Stomach (tissue), 9 donors: ENCODE results near the gene PROM2. TPM values are rescaled to one million over a fixed set of nuclear protein-coding genes. Genes with fewer than 3 reads are reported as not detected.

Source experiments
- DNase-seq, 2 donors: peaks; one replicate each; pipeline versions ENCODE4 v3.0.0 to v3.0.0-alpha.2; 2013 to 2019
- H3K27ac ChIP-seq, 5 donors: fragments of 200-600 bp in 4 of 5; sonication (generic) in 4 of 5; one replicate each; pipeline ENCODE4 v1.5.1; 2013 to 2019; ENCODE audit warnings: mild to moderate bottlenecking in 1 of 5, moderate library complexity in 1 of 5
- H3K27me3 ChIP-seq, 3 donors: fragments of 200-600 bp; sonication (generic); one replicate each; pipeline ENCODE4 v1.5.1; 2017 to 2019; ENCODE audit warnings: mixed run types in 1 of 3
- H3K36me3 ChIP-seq, 4 donors: fragments of 200-600 bp; sonication (generic); 1 replicate in 3 of 4; 2 replicates in 1 of 4; pipeline ENCODE4 v1.5.1; 2016 to 2019
- H3K4me1 ChIP-seq, 4 donors: fragments of 200-600 bp; sonication (generic); one replicate each; pipeline ENCODE4 v1.5.1; 2016 to 2019
- H3K4me3 ChIP-seq, 4 donors: fragments of 200-600 bp; sonication (generic) in 3 of 4; one replicate each; pipeline ENCODE4 v1.5.1; 2016 to 2019; ENCODE audit warnings: mild to moderate bottlenecking in 1 of 4
- H3K9me3 ChIP-seq, 4 donors: fragments of 200-600 bp; sonication (generic); one replicate each; pipeline ENCODE4 v1.5.1; 2016 to 2019
- EP300 ChIP-seq: sonication (generic); formaldehyde crosslinking; IDR thresholded peaks from one replicate; pipeline ENCODE4 v1.6.1; 2017; ENCODE audit warnings: antibody characterized with exemption
- POLR2A ChIP-seq, 4 donors: fragments of 450-650 bp; IDR thresholded peaks; one replicate each; pipeline ENCODE4 v1.6.1; 2016; ENCODE audit warnings: antibody characterized with exemption in 4 of 4, control low read depth in 2 of 4, mild to moderate bottlenecking in 1 of 4, moderate library complexity in 1 of 4
- POLR2AphosphoS5 ChIP-seq, 3 donors: sonication (generic); formaldehyde crosslinking; IDR thresholded peaks; one replicate each; pipeline ENCODE4 v1.6.1; 2016; ENCODE audit warnings: antibody characterized with exemption in 3 of 3
- WGBS, 5 donors: extraction: QIAGEN DNeasy Blood & Tissue Kit in 3 of 5; methylation state at CpG; one replicate each; pipeline versions ENCODE4 v1.1.5 to v1.1.7; 2013 to 2018; 5-methylcytosine and 5-hydroxymethylcytosine counted together
- intact Hi-C: fragments of 100-400 bp; cut with DNase I; formaldehyde crosslinking; loops from one replicate; pipeline ENCODE4 v1.15.1; 2023; ENCODE audit warnings: low total_unique reads
- polyA plus RNA-seq, 3 donors: library from polyadenylated mRNA; stranded (reverse); fragments of 200-250 nt; gene quantifications; one replicate each; pipeline ENCODE4 v1.2.3, GENCODE V29; 2013
- total RNA-seq, 5 donors: library from RNA; depleted of rRNA; stranded (reverse); fragments of >200 nt; gene quantifications; one replicate each; pipeline versions ENCODE4 v1.1.0 to v1.2.3, GENCODE V29; 2014 to 2016
- TF ChIP-seq, protein P1 (sequence below), 7 experiments: fragments of 450-650 bp in 4 of 7; fragments of 200-600 bp in 3 of 7; sonication (generic) in 3 of 7; IDR thresholded peaks; one replicate each; pipeline ENCODE4 v1.5.1; 2016 to 2019; ENCODE audit warnings: antibody characterized with exemption in 7 of 7, control low read depth in 2 of 7, mild to moderate bottlenecking in 1 of 7
- donor health status: healthy with polysubstance abuse.
- donor health status: Bipolar disorder and iron deficiency.
- donor health status: healthy.

PROM2 gene
- total and polyA plus RNA-seq, 8 donors = 6.0 to 370 (median 27.9) TPM

DNA sequence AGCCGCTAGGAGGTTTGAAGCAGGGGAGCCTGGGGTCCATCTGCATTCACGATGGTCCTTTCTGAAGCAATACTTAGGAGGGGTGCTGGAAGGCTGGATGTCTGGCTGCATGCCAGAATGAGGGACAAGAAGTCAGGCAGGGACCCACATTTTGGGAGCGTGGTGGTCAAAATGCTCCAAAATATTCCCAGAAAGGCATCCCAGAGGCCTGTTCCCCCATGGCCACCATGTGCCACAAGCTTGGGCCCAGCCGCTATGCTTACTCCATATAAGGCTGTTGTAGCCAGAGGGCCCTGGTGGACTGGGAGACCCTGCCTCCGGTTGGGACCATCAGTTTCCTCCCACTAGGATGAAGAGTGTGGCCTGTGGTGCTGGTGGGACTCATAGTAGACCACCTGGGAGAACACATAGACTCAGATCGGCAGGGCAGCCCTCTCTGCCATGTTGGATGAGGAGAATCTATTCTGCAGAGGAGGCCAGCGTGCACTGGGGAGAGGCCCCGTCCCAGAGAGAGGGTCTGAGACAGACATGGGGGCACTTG is 3.6 kb upstream of the PROM2 start:
- Histone ChIP-seq H3K4me3 (no peak overlapping the region), H3K27ac (no peak overlapping the region), H3K27me3 (no peaks in the 10 kb centered on the region), H3K4me1 (peaks cover 6 to 17% (median 9%) of the 10 kb centered on the region in 4 donors), H3K36me3 (no peaks in the 10 kb centered on the region), H3K9me3 (no peaks in the 10 kb centered on the region)
- DNase-seq = peak in 1 of 2 donors; percentile 21
- TF ChIP-seq EP300 (no peak), POLR2AphosphoS5 (IDR thresholded peaks at IDR 0.05) (no peak), POLR2A (IDR thresholded peaks at IDR 0.05) (no peak)
- TF ChIP-seq, protein P1, sequence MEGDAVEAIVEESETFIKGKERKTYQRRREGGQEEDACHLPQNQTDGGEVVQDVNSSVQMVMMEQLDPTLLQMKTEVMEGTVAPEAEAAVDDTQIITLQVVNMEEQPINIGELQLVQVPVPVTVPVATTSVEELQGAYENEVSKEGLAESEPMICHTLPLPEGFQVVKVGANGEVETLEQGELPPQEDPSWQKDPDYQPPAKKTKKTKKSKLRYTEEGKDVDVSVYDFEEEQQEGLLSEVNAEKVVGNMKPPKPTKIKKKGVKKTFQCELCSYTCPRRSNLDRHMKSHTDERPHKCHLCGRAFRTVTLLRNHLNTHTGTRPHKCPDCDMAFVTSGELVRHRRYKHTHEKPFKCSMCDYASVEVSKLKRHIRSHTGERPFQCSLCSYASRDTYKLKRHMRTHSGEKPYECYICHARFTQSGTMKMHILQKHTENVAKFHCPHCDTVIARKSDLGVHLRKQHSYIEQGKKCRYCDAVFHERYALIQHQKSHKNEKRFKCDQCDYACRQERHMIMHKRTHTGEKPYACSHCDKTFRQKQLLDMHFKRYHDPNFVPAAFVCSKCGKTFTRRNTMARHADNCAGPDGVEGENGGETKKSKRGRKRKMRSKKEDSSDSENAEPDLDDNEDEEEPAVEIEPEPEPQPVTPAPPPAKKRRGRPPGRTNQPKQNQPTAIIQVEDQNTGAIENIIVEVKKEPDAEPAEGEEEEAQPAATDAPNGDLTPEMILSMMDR (IDR thresholded peaks at IDR 0.05) = no peak
- intact Hi-C loops = no loop called here
- WGBS, 5 donors = 77 to 97% (median 91%) methylated on average over 7 to 8 of the region's 8 CpGs

DNA sequence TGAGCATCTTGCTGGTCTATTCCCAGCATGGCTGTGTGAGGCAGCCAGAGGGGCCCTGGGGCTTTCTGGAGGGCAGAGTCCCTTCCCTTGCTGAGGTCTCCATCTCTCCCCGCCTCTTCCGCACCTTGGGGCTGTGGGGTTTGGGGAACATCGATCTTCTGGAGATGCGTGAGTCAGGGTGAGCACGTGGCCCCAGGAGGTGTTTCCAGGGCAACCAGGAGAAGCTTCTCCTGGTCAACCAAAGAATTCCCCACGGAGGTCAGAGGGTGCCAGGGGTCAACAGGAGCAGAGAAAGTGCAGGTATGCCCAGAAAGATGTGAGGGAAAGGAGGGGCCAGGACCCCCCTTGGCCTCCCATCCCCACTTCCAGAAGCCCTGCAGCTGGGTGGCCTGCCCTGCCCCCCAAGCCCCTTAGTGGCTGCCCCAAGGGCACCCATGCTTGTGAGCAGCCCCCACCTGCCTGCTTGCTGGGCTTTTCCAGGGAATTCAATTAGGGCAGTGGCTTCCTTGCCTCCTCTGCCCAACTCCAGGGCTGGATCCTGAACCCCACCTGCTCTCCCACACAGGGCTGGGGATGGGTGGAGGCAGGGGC is 2.8 kb upstream of the PROM2 start:
- intact Hi-C loops = no loop called here
- Histone ChIP-seq H3K9me3 (no peaks in the 10 kb centered on the region), H3K27ac (no peak overlapping the region), H3K4me1 (peaks cover 14 to 26% (median 17%) of the 10 kb centered on the region in 4 donors), H3K36me3 (no peaks in the 10 kb centered on the region), H3K4me3 (no peak overlapping the region), H3K27me3 (no peaks in the 10 kb centered on the region)
- TF ChIP-seq POLR2A (IDR thresholded peaks at IDR 0.05) (no peak), POLR2AphosphoS5 (IDR thresholded peaks at IDR 0.05) (no peak), EP300 (no peak)
- TF ChIP-seq, protein P1 (IDR thresholded peaks at IDR 0.05) = no peak
- DNase-seq = peak in 1 of 2 donors; percentile 16
- WGBS, 5 donors = 69 to 86% (median 73%) methylated on average over 6 of the region's 6 CpGs

DNA sequence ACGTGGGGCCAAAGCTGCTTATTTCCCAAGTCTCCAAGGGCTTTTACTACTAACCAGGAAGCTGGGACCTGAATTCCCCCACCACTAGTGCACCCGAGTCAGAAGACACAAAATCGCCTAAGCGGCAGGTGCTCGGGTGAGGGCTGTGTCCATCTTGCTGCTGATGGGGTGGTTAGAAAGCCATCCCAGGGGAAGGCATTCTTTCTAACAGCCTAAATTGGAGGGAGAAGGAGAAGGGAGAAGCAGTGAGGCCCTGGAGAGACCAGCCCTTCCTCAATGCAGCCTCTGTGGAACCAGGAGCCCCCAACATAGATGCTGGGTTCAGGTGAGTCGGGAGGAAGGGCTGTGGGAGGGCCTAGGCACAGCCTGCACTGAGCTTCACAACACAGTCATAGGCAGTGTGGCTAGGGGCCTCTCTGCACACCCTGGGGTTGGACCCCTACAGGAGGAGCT is 1.9 kb upstream of the PROM2 start:
- TF ChIP-seq, protein P1 (IDR thresholded peaks at IDR 0.05) = no peak
- no peak for TF ChIP-seq POLR2AphosphoS5 (IDR thresholded peaks at IDR 0.05)
- no peak for TF ChIP-seq POLR2A (IDR thresholded peaks at IDR 0.05)
- no peak for TF ChIP-seq EP300
- Histone ChIP-seq H3K9me3 (no peaks in the 10 kb centered on the region), H3K27ac (no peak overlapping the region), H3K4me3 (no peak overlapping the region), H3K27me3 (no peaks in the 10 kb centered on the region), H3K36me3 (no peaks in the 10 kb centered on the region), H3K4me1 (peaks cover 18 to 34% (median 26%) of the 10 kb centered on the region in 4 donors)
- peak in 1 of 2 donors; percentile 3 for DNase-seq
- WGBS, 5 donors = 89 to 95% (median 91%) methylated on average over 6 of the region's 6 CpGs
- intact Hi-C loops = no loop called here

DNA sequence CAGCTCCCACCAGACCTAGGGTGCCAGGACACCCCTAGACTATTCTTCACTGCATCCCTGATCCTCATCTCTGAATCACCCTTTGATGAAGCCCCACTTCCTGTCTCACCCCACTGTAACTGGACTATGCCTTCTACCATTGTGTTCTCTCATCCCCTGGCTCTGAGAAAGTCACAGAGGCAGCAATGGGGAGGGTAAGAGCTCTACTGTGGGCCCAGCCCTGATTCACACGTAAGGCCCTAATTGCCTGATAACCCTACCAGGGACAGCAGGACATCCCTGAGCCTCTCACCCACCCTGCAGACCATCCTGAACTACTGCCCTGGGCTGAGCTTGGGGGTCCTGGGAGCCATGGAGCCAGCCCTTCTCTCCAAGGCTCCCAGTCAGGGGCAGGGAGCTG is 1.5 kb upstream of the PROM2 start:
- Histone ChIP-seq H3K36me3 (no peaks in the 10 kb centered on the region), H3K27ac (no peak overlapping the region), H3K27me3 (no peaks in the 10 kb centered on the region), H3K4me3 (no peak overlapping the region), H3K9me3 (no peaks in the 10 kb centered on the region), H3K4me1 (peaks cover 20 to 39% (median 30%) of the 10 kb centered on the region in 4 donors)
- WGBS, 5 donors = 50 to 82% (median 63%) methylated on average over 1 of the region's 1 CpG
- intact Hi-C loops = no loop called here
- TF ChIP-seq EP300 (no peak), POLR2A (IDR thresholded peaks at IDR 0.05) (no peak), POLR2AphosphoS5 (IDR thresholded peaks at IDR 0.05) (no peak)
- TF ChIP-seq, protein P1 (IDR thresholded peaks at IDR 0.05) = no peak
- peak in 1 of 2 donors; percentile 16 for DNase-seq
